HEK293T (cell line): ENCODE results near the gene LAMP1.

ENCODE experiments used
- CTCF ChIA-PET: fragments of 350-600 bp; formaldehyde crosslinking; extraction: SDS; loops from one replicate; lab custom pipeline; 2021; ENCODE audit warnings: antibody characterized with exemption, inconsistent platforms; lab: Yijun Ruan, JAX
- POLR2A ChIA-PET: fragments of 350-600 bp; formaldehyde crosslinking; extraction: SDS; loops from one replicate; lab custom pipeline; 2020; ENCODE audit warnings: antibody characterized with exemption, inconsistent platforms; lab: Yijun Ruan, JAX
- DNase-seq: peaks from one replicate; pipeline ENCODE4 v3.0.0; 2012; ENCODE audit warnings: mixed read lengths; ENCODE audit errors: extremely low spot score
- ARNT ChIP-seq: fragments of 450-650 bp; IDR thresholded peaks from 2 replicates; pipeline ENCODE4 v1.6.1; 2017; ENCODE audit warnings: mild to moderate bottlenecking
- BHLHE40 ChIP-seq: fragments of 450-650 bp; IDR thresholded peaks from 2 replicates; pipeline ENCODE4 v1.6.1; 2016; ENCODE audit warnings: mild to moderate bottlenecking, moderate library complexity, borderline replicate concordance
- CTBP1 ChIP-seq: fragments of 450-650 bp; IDR thresholded peaks from 2 replicates; pipeline ENCODE4 v1.6.1; 2016; ENCODE audit warnings: borderline replicate concordance
- ELF4 ChIP-seq: fragments of 450-650 bp; IDR thresholded peaks from 2 replicates; pipeline ENCODE4 v1.6.1; 2017; ENCODE audit warnings: antibody characterized with exemption
- FOXA1 ChIP-seq: fragments of 450-650 bp; IDR thresholded peaks from 2 replicates; pipeline ENCODE4 v1.6.1; 2016; ENCODE audit warnings: mild to moderate bottlenecking
- FOXK2 ChIP-seq: fragments of 450-650 bp; IDR thresholded peaks from 2 replicates; pipeline ENCODE4 v1.6.1; 2016; ENCODE audit warnings: mild to moderate bottlenecking
- FOXM1 ChIP-seq: fragments of 450-650 bp; IDR thresholded peaks from 2 replicates; pipeline ENCODE4 v1.6.1; 2017; ENCODE audit warnings: mild to moderate bottlenecking, borderline replicate concordance
- HDGF ChIP-seq: fragments of 450-650 bp; IDR thresholded peaks from 2 replicates; pipeline ENCODE4 v1.6.1; 2017; ENCODE audit warnings: antibody characterized with exemption, borderline replicate concordance
- L3MBTL2 ChIP-seq: fragments of 450-650 bp; conservative IDR thresholded peaks from 2 replicates; pipeline ENCODE4 v1.6.1; 2016; ENCODE audit warnings: mild to moderate bottlenecking
- LEF1 ChIP-seq: fragments of 450-650 bp; IDR thresholded peaks from 2 replicates; pipeline ENCODE4 v1.6.1; 2017; ENCODE audit warnings: mild to moderate bottlenecking, borderline replicate concordance
- NFRKB ChIP-seq: fragments of 450-650 bp; IDR thresholded peaks from 2 replicates; pipeline ENCODE4 v1.6.1; 2016; ENCODE audit warnings: mild to moderate bottlenecking, moderate library complexity
- SP1 ChIP-seq: fragments of 450-650 bp; IDR thresholded peaks from 2 replicates; pipeline ENCODE4 v1.6.1; 2017
- SUZ12 ChIP-seq: fragments of 450-650 bp; IDR thresholded peaks from 2 replicates; pipeline ENCODE4 v1.6.1; 2016; ENCODE audit warnings: mild to moderate bottlenecking
- TARDBP ChIP-seq: fragments of 450-650 bp; IDR thresholded peaks from 2 replicates; pipeline ENCODE4 v1.6.1; 2016
- ZNF384 ChIP-seq: fragments of 450-650 bp; IDR thresholded peaks from 2 replicates; pipeline ENCODE4 v1.6.1; 2016
- TF ChIP-seq, protein P1 (sequence below): fragments of 450-650 bp; IDR thresholded peaks from 2 replicates; pipeline ENCODE4 v1.6.1; 2016

Gene LAMP1

DNA sequence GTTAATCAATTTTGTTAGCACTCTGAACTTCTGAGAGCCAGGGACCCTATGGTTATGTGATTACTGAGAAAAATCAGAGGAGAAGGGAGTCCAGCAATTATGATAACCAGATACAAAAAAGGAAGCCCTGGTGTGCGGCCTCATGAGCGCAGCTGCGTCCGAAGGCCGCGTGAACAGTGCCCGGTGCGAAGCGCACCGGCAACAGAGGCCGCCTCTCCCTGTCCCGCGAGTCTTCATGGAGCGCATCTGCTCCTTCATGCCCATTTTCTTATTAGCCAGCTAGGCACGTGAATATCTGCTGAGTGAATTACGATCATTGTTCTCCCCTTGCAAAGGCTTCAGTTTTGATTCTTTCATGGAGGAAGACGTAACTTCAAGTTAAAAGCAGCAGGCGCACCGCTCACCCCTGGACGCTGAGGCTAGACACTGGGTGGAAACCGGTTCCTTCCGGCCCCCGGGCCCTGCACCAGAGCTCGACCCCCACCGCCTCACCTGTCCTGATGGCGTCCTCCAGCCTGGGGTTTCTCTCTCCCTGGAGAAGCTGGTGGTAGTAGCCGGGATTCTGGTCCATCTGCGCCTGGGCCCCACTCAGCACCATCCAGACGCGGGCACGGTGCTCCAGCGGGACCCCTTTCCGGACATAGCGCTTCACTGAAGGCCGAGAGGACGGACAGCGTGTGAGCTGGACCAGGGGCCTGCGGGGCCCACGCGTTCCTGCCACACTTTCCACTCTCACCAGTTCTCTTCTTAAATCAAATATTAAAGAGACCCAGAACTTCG, 58.0 kb downstream of the LAMP1 start:
- DNase-seq: no peak
- ChIA-PET CTCF (no interaction called here), POLR2A (no interaction called here)
- TF ChIP-seq FOXK2 (no peak), L3MBTL2 (no peak), BHLHE40 (no peak), FOXM1 (no peak), SUZ12 (no peak), FOXA1 (no peak), HDGF (no peak)

- CTCF ChIA-PET: no interaction called here
- TF ChIP-seq ARNT (no peak), SP1 (no peak), L3MBTL2 (no peak), CTBP1 (no peak), FOXM1 (no peak), LEF1 (no peak), SUZ12 (no peak), FOXK2 (no peak), ELF4 (no peak), ZNF384 (no peak), HDGF (no peak), TARDBP (no peak), BHLHE40 (no peak), FOXA1 (no peak), NFRKB (no peak)
- TF ChIP-seq, protein P1, sequence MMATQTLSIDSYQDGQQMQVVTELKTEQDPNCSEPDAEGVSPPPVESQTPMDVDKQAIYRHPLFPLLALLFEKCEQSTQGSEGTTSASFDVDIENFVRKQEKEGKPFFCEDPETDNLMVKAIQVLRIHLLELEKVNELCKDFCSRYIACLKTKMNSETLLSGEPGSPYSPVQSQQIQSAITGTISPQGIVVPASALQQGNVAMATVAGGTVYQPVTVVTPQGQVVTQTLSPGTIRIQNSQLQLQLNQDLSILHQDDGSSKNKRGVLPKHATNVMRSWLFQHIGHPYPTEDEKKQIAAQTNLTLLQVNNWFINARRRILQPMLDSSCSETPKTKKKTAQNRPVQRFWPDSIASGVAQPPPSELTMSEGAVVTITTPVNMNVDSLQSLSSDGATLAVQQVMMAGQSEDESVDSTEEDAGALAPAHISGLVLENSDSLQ: no peak
- POLR2A ChIA-PET: no interaction called here
- DNase-seq: no peak
Observed at GRCh38 chr13:113355621-113356020, 58.6 kb downstream of the LAMP1 start.

- CTCF ChIA-PET: no interaction called here
- TF ChIP-seq SUZ12: no peak
- no peak for TF ChIP-seq FOXM1
- DNase-seq: no peak
- POLR2A ChIA-PET: no interaction called here
Observed at GRCh38 chr13:113356596-113356995, 59.6 kb downstream of the LAMP1 start.

GRCh38 chr13:113357529-113357928, 60.5 kb downstream of the LAMP1 start:
- POLR2A ChIA-PET: no interaction called here
- TF ChIP-seq SUZ12: no peak
- no peak for TF ChIP-seq L3MBTL2
- TF ChIP-seq FOXK2: no peak
- TF ChIP-seq ELF4: no peak
- no peak for TF ChIP-seq FOXA1
- TF ChIP-seq HDGF: no peak
- TF ChIP-seq LEF1: no peak
- no peak for TF ChIP-seq TARDBP
- DNase-seq: no peak
- CTCF ChIA-PET: no interaction called here

DNA sequence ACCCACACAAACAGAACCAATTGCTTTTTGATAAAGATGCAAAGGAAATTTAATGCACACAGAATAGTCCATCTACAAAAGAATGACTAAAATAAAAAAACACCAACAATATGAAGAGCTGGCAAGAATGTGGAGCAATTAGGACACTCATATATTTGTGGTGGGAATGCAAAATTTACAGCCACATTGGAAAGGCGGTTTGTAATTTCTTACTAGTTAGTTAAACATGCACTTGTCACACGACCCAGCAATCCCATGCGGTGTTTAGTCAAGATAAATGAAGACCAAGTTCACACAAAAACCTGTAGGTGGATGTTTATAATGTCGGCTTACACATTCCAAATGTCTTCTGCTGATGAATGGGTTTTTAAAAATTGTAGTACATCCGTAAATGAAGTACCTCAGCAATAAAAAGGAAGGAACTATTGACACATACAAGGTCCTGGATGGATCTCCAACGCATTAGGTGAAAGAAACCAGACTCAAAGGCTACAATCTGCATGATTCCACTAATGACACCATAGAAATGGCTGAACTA, 61.7 kb downstream of the LAMP1 start:
- DNase-seq: no peak
- ChIA-PET POLR2A (no interaction called here), CTCF (no interaction called here)
- TF ChIP-seq NFRKB: no peak
- no peak for TF ChIP-seq L3MBTL2
- no peak for TF ChIP-seq FOXA1
- TF ChIP-seq BHLHE40: no peak
- no peak for TF ChIP-seq SUZ12
- no peak for TF ChIP-seq FOXM1
- TF ChIP-seq ELF4: no peak
- TF ChIP-seq LEF1: no peak
- TF ChIP-seq ZNF384: no peak
- no peak for TF ChIP-seq SP1
- no peak for TF ChIP-seq FOXK2
- TF ChIP-seq ARNT: no peak
- TF ChIP-seq, protein P1: no peak
- no peak for TF ChIP-seq CTBP1

GRCh38 chr13:113359571-113359970, 62.5 kb downstream of the LAMP1 start:
- POLR2A ChIA-PET: no interaction called here
- DNase-seq: no peak
- CTCF ChIA-PET: no interaction called here
- TF ChIP-seq CTBP1 (no peak), SUZ12 (no peak), ZNF384 (no peak), NFRKB (no peak), L3MBTL2 (no peak), LEF1 (no peak), FOXM1 (no peak), HDGF (no peak)

- POLR2A ChIA-PET: no interaction called here
- CTCF ChIA-PET: no interaction called here
- TF ChIP-seq ZNF384 (no peak), ELF4 (no peak), LEF1 (no peak), SP1 (no peak), FOXK2 (no peak), CTBP1 (no peak)
- DNase-seq: no peak
Observed at GRCh38 chr13:113360446-113360845, 63.4 kb downstream of the LAMP1 start.

- no peak for TF ChIP-seq LEF1
- TF ChIP-seq FOXA1: no peak
- TF ChIP-seq, protein P1: no peak
- no peak for TF ChIP-seq NFRKB
- no peak for TF ChIP-seq CTBP1
- no peak for TF ChIP-seq BHLHE40
- no peak for TF ChIP-seq SUZ12
- ChIA-PET CTCF (no interaction called here), POLR2A (no interaction called here)
- DNase-seq: no peak
Observed at GRCh38 chr13:113361406-113361805, 64.4 kb downstream of the LAMP1 start.
